HCT116 (cell line): ENCODE measurements around the gene GPC1. TPM values are rescaled to one million over a fixed set of nuclear protein-coding genes. Genes with fewer than 3 reads are reported as not detected.

Experiments used
- ATAC-seq: fragments of 200-7000 bp; cut with Tn5 transposase; 2 replicates; pipeline ENCODE4 v1.9.1; 2020; ENCODE audit warnings: mild to moderate bottlenecking, moderate library complexity
- BruUV-seq: library from RNA; stranded (reverse); fragments of 400-500 nt; replicated peaks from 2 replicates; lab custom pipeline; 2021; lab: Mats Ljungman, UMichigan
- CTCF ChIA-PET: fragments of 300-600 bp; sonication (Branson Sonifier 250); formaldehyde crosslinking; loops from one replicate; lab custom pipeline; 2021; ENCODE audit warnings: antibody characterized with exemption; lab: Charles Lee
- POLR2A ChIA-PET: fragments of 300-600, 350-600 bp; sonication (Branson Sonifier 250); formaldehyde crosslinking; loops from one replicate; lab custom pipeline; 2021; ENCODE audit warnings: antibody characterized with exemption; lab: Charles Lee
- RAD21 ChIA-PET, 2 experiments: fragments of 300-600 bp; sonication (Branson Sonifier 250); formaldehyde crosslinking; loops; one replicate each; lab custom pipeline; 2023; ENCODE audit warnings: low total read pairs in 2 of 2; ENCODE audit not compliant: uncharacterized antibody in 2 of 2, unreplicated experiment in 2 of 2, low non-redundant PET in 1 of 2; lab: Charles Lee
- DNase-seq: peaks from one replicate; pipeline ENCODE4 v3.0.0-alpha.2; 2010; ENCODE audit warnings: low read depth, low spot score
- H2AFZ ChIP-seq: fragments of 200-600 bp; shearing (Covaris generic), sonication (generic); 2 replicates; pipeline ENCODE4 v1.6.1; 2017; ENCODE audit warnings: low read depth, mixed run types, mixed read lengths, antibody characterized with exemption, low read length; ENCODE audit not compliant: poor library complexity, severe bottlenecking
- H3K27ac ChIP-seq: 2 replicates; pipeline ENCODE4 v1.5.1; 2012; ENCODE audit warnings: low read depth, low read length
- H3K27me3 ChIP-seq: fragments of 200-600 bp; sonication (generic); 2 replicates; pipeline ENCODE4 v1.6.1; 2016; ENCODE audit warnings: mixed run types, low read length, mixed read lengths; ENCODE audit not compliant: insufficient read depth
- H3K36me3 ChIP-seq, 2 experiments: fragments of 200-500 bp in 1 of 2; fragments of 200-600 bp in 1 of 2; sonication (Bioruptor generic) in 1 of 2; sonication (generic) in 1 of 2; 2 replicates each; pipeline versions ENCODE4 v1.5.1 to v1.6.1; 2014 to 2016; ENCODE audit warnings: low read length in 2 of 2, inconsistent platforms in 1 of 2, mixed read lengths in 1 of 2, mixed run types in 1 of 2; ENCODE audit not compliant: insufficient read depth in 2 of 2, control insufficient read depth in 1 of 2
- H3K4me1 ChIP-seq, 2 experiments: fragments of 200-600 bp in 1 of 2; sonication (generic) in 1 of 2; 2 replicates each; pipeline versions ENCODE4 v1.5.1 to v1.6.1; 2012 to 2017; ENCODE audit warnings: low read length in 2 of 2, inconsistent platforms in 1 of 2, mild to moderate bottlenecking in 1 of 2, mixed read lengths in 1 of 2, mixed run types in 1 of 2, moderate library complexity in 1 of 2; ENCODE audit not compliant: insufficient read depth in 2 of 2, control insufficient read depth in 1 of 2
- H3K4me2 ChIP-seq: fragments of 200-600 bp; sonication (generic); 2 replicates; pipeline ENCODE4 v1.6.1; 2017; ENCODE audit warnings: mixed run types, low read length, mixed read lengths
- H3K4me3 ChIP-seq, 2 experiments: fragments of 200-600 bp in 1 of 2; sonication (generic) in 1 of 2; replicated peaks in 1 of 2; 2 replicates each; pipeline ENCODE4 v1.5.1; 2011 to 2016; ENCODE audit warnings: low read length in 2 of 2, control low read depth in 1 of 2, low read depth in 1 of 2, mild to moderate bottlenecking in 1 of 2, mixed read lengths in 1 of 2, mixed run types in 1 of 2
- H3K79me2 ChIP-seq: fragments of 200-600 bp; sonication (generic); 2 replicates; pipeline ENCODE4 v1.6.1; 2017; ENCODE audit warnings: mild to moderate bottlenecking, mixed run types, low read length, moderate library complexity, mixed read lengths; ENCODE audit not compliant: insufficient read depth
- H3K9ac ChIP-seq: fragments of 200-600 bp; sonication (generic); 2 replicates; pipeline ENCODE4 v1.6.1; 2016; ENCODE audit warnings: low read length, mixed read lengths
- H3K9me2 ChIP-seq: fragments of 200-600 bp; sonication (generic), shearing (Covaris generic); 2 replicates; pipeline ENCODE4 v1.6.1; 2017; ENCODE audit warnings: mixed run types, mild to moderate bottlenecking, moderate library complexity; ENCODE audit not compliant: insufficient read depth
- H3K9me3 ChIP-seq, 2 experiments: fragments of 200-500 bp in 1 of 2; fragments of 200-600 bp in 1 of 2; sonication (Bioruptor generic) in 1 of 2; sonication (generic) in 1 of 2; 2 replicates each; pipeline ENCODE4 v1.6.1; 2014 to 2017; ENCODE audit warnings: low read length in 2 of 2, mixed read lengths in 2 of 2, inconsistent platforms in 1 of 2, low read depth in 1 of 2, mild to moderate bottlenecking in 1 of 2, mixed run types in 1 of 2, moderate library complexity in 1 of 2; ENCODE audit not compliant: control insufficient read depth in 1 of 2, insufficient read depth in 1 of 2
- H4K20me1 ChIP-seq: fragments of 200-600 bp; sonication (generic), shearing (Covaris generic); 2 replicates; pipeline ENCODE4 v1.6.1; 2017; ENCODE audit warnings: mixed run types, mild to moderate bottlenecking, moderate library complexity; ENCODE audit not compliant: insufficient read depth
- CEBPB ChIP-seq: IDR thresholded peaks from 2 replicates; pipeline ENCODE4 v1.6.1; 2012; ENCODE audit warnings: low read depth
- POLR2AphosphoS5 ChIP-seq: IDR thresholded peaks from 2 replicates; pipeline ENCODE4 v1.6.1; 2011; ENCODE audit warnings: mild to moderate bottlenecking, low read depth, low read length, moderate library complexity
- RAD21 ChIP-seq: IDR thresholded peaks from 2 replicates; pipeline ENCODE4 v1.6.1; 2012; ENCODE audit warnings: low read depth, mild to moderate bottlenecking
- SP1 ChIP-seq: IDR thresholded peaks from 2 replicates; pipeline ENCODE4 v1.6.1; 2012; ENCODE audit warnings: low read depth
- SRF ChIP-seq: IDR thresholded peaks from 2 replicates; pipeline ENCODE4 v1.6.1; 2012; ENCODE audit warnings: low read depth
- YY1 ChIP-seq: IDR thresholded peaks from 2 replicates; pipeline ENCODE4 v1.6.1; 2011; ENCODE audit warnings: low read length, low read depth, moderate library complexity, mild to moderate bottlenecking; ENCODE audit not compliant: insufficient replicate concordance; ENCODE audit errors: extremely low read depth
- ZFX ChIP-seq: fragments of 450-650 bp; IDR thresholded peaks from 2 replicates; pipeline ENCODE4 v1.6.1; 2017
- ZNF274 ChIP-seq: fragments of 200-500 bp; sonication (Bioruptor generic); IDR thresholded peaks from 2 replicates; pipeline ENCODE4 v1.6.1; 2014; ENCODE audit warnings: mild to moderate bottlenecking, low read depth, low read length, inconsistent platforms
- intact Hi-C: fragments of 100-400 bp; cut with micrococcal nuclease; formaldehyde crosslinking; loops from 2 replicates; pipeline ENCODE4 v1.10.0; 2022
- total RNA-seq: library from RNA; stranded (reverse); gene quantifications from one replicate; pipeline ENCODE4 v1.2.1, GENCODE V29; 2021; ENCODE audit not compliant: unreplicated experiment
- TF ChIP-seq, protein P1 (sequence below): IDR thresholded peaks from 2 replicates; pipeline ENCODE4 v1.6.1; 2012
- TF ChIP-seq, protein P2 (sequence below): IDR thresholded peaks from 2 replicates; pipeline ENCODE4 v1.6.1; 2011; ENCODE audit warnings: mild to moderate bottlenecking, low read length, moderate library complexity; ENCODE audit not compliant: insufficient replicate concordance; ENCODE audit errors: extremely low read depth

Gene GPC1
- total RNA-seq, 1 experiment from 2014 or later: 79.1 TPM

DNA sequence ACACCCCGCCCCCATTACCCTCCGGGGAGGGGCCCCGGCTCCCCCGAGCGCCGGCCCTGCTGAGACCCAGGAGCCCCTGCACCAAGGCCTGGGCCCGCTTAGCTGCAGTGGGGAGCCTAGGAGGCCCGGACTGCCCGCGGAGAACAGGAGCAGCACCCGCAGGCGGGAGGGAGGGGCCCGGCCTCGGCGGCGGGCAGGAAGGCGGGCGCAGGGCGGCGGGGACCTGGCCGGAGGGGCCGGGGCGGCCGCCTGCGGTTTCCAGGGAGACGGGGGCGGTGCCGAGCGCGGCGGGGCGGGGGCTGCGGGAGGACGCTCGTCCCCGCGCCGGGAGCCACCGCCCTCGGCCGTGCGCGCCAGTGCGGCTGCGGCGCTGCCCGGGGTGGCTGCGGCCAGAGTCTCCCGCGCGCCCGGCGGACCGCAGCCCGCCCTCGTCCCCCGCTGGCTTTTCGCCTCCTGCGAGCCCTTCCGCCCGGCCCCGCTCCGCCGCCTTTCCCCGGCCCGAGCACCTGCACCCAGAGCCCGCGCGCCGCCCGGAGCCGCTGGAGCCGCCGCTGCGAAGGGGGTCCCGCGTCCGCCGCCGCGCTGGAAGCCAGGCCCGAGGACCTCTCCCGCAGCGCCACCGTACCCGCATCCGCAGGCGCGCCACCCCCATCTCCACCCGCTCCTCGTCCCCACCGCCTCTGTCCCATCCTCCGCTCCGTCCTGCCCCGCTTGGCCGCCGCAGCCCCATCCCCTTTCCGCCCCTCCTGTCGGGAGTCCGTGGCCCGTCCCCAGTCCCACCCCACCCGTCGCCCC, 17.2 kb downstream of the GPC1 start:
- Histone ChIP-seq H3K9me2 (no peaks in the 10 kb centered on the region), H3K4me3 (peak overlapping the region; percentile 28 to 49), H3K79me2 (peaks cover 59% of the 10 kb centered on the region; the same call in 1 of the 2 replicates), H2AFZ (no peak overlapping the region), H3K4me1 (peaks cover 27 to 51% of the 10 kb centered on the region in 2 experiments), H3K36me3 (no peaks in the 10 kb centered on the region), H3K27me3 (no peaks in the 10 kb centered on the region), H3K4me2 (peak overlapping the region; percentile 75), H3K9ac (peak overlapping the region; percentile 46), H4K20me1 (no peaks in the 10 kb centered on the region), H3K27ac (peak overlapping the region; percentile 55; the same call in 1 of the 2 replicates), H3K9me3 (no peaks in the 10 kb centered on the region)
- ChIA-PET POLR2A (no interaction called here), RAD21 (no interaction called here), CTCF (no interaction called here)
- ATAC-seq (peak; percentile 84), DNase-seq (no peak)
- intact Hi-C loops: loop anchor here (5.0 kb wide), 1 partner anchor 300 kb away; no protein-coding TSS in a partner anchor
- no TSS peak for BruUV-seq
- TF ChIP-seq, protein P1, sequence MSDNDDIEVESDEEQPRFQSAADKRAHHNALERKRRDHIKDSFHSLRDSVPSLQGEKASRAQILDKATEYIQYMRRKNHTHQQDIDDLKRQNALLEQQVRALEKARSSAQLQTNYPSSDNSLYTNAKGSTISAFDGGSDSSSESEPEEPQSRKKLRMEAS: no peak
- TF ChIP-seq POLR2AphosphoS5: 0 out of 2 replicates have a peak, but pooled peaks have one; percentile 13

DNA sequence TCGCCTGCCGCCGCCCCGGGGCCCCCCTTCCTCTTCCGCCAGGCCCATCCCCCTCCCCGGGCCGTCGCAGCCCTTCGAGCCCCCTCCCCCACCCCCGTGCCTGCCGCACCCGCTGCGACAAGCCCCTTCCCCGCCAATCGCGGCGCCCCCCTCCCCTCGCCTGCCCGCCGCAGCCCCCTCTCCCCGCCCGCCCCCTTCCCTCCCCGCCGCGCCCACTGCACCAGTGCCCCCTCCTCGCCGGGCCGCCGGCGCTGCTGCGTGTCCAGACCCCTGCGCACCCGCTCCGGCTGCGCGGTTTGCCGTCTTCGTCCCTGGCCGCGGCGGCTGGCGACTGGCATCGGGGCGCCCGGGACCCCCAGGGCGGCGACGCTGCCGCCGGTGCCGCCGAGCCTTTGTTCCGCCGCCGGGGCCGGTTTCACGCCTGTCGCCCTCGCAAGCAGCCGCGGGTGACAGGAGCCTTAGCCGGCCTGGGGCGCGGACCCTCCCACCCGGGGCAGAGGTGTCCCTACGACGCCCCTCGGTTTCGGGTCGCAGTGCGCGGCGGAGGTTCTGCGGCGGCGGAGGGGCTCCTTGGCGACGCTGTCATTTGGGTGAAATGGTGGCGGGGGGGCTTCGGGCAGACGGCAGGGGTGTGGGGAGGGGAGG, 18.1 kb downstream of the GPC1 start:
- ATAC-seq (no peak), DNase-seq (no peak)
- RAD21 ChIA-PET: no interaction called here
- H3K4me1 ChIP-seq: peaks cover 25 to 49% of the 10 kb centered on the region in 2 experiments
- no peak overlapping the region for H2AFZ ChIP-seq
- no peak overlapping the region for H3K27ac ChIP-seq
- no peak overlapping the region for H3K4me3 ChIP-seq
- H3K9ac ChIP-seq: no peak overlapping the region
- no peaks in the 10 kb centered on the region for H4K20me1 ChIP-seq
- BruUV-seq: no TSS peak
- no peaks in the 10 kb centered on the region for H3K9me3 ChIP-seq
- no peaks in the 10 kb centered on the region for H3K27me3 ChIP-seq
- CTCF ChIA-PET: no interaction called here
- no peaks in the 10 kb centered on the region for H3K36me3 ChIP-seq
- TF ChIP-seq, protein P1: no peak
- TF ChIP-seq CEBPB (no peak), SRF (no peak), ZFX (no peak), SP1 (no peak), POLR2AphosphoS5 (no peak), ZNF274 (no peak), YY1 (no peak), RAD21 (no peak)
- TF ChIP-seq, protein P2, sequence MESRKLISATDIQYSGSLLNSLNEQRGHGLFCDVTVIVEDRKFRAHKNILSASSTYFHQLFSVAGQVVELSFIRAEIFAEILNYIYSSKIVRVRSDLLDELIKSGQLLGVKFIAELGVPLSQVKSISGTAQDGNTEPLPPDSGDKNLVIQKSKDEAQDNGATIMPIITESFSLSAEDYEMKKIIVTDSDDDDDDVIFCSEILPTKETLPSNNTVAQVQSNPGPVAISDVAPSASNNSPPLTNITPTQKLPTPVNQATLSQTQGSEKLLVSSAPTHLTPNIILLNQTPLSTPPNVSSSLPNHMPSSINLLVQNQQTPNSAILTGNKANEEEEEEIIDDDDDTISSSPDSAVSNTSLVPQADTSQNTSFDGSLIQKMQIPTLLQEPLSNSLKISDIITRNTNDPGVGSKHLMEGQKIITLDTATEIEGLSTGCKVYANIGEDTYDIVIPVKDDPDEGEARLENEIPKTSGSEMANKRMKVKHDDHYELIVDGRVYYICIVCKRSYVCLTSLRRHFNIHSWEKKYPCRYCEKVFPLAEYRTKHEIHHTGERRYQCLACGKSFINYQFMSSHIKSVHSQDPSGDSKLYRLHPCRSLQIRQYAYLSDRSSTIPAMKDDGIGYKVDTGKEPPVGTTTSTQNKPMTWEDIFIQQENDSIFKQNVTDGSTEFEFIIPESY: no peak
- H3K9me2 ChIP-seq: no peaks in the 10 kb centered on the region
- POLR2A ChIA-PET: no interaction called here
- H3K4me2 ChIP-seq: no peak overlapping the region
- intact Hi-C loops: loop anchor here (5.0 kb wide), 1 partner anchor 301 kb away; no protein-coding TSS in a partner anchor
- H3K79me2 ChIP-seq: peaks cover 57% of the 10 kb centered on the region; the same call in 1 of the 2 replicates
